GM12878 (cell line): ENCODE results near the gene ATXN1. TPM values are rescaled to one million over a fixed set of nuclear protein-coding genes. Genes with fewer than 3 reads are reported as not detected.
"Not testable (repeated sequence)": the region's sequence is repeated elsewhere in the genome, so short reads cannot be mapped to it uniquely, and the experiment has no call there.

Experiments
- ATAC-seq: fragments of 200-7000 bp; cut with Tn5 transposase; 3 replicates; pipeline ENCODE4 v1.9.1; 2020; ENCODE audit warnings: mild to moderate bottlenecking, moderate library complexity
- BruUV-seq: library from RNA; stranded (reverse); fragments of 400-500 nt; replicated peaks from 2 replicates; lab custom pipeline; 2021; lab: Mats Ljungman, UMichigan
- CTCF ChIA-PET: fragments of 300-600 bp; sonication (Branson Sonifier 250); formaldehyde crosslinking; extraction: SDS; loops from one replicate; lab custom pipeline; 2021; ENCODE audit warnings: inconsistent platforms; lab: Yijun Ruan, JAX
- POLR2A ChIA-PET: fragments of 350-600 bp; formaldehyde crosslinking; extraction: SDS; loops from one replicate; lab custom pipeline; 2021; ENCODE audit warnings: inconsistent platforms; lab: Charles Lee
- RAD21 ChIA-PET: fragments of 300-600 bp; sonication (Branson Sonifier 250); formaldehyde crosslinking; loops from one replicate; lab custom pipeline; 2023; ENCODE audit warnings: antibody characterized with exemption; ENCODE audit not compliant: unreplicated experiment; lab: Charles Lee
- SMC1A ChIA-PET: fragments of 300-600 bp; sonication (Branson Sonifier 250); formaldehyde crosslinking; loops from one replicate; lab custom pipeline; 2023; ENCODE audit not compliant: unreplicated experiment, uncharacterized antibody; lab: Charles Lee
- DNase-seq: peaks from one replicate; pipeline ENCODE4 v3.0.0-alpha.2; 2011; ENCODE audit warnings: low read depth, low spot score
- FAIRE-seq: peaks from 3 replicates; lab custom pipeline; 2011; peaks lifted over from hg19 to GRCh38; lab: Jason Lieb, UNC
- H2AFZ ChIP-seq: 2 replicates; pipeline ENCODE4 v1.6.0; 2011; ENCODE audit warnings: low read depth, low read length, control low read depth; ENCODE audit not compliant: control insufficient read depth
- H3K27ac ChIP-seq: 2 replicates; pipeline ENCODE4 v1.5.1; 2011; ENCODE audit warnings: control low read depth; ENCODE audit not compliant: control insufficient read depth, insufficient read depth
- H3K27me3 ChIP-seq, 2 experiments: replicated peaks in 1 of 2; 2 replicates each; pipeline versions ENCODE4 v1.6.0 to v1.6.1; 2011; ENCODE audit warnings: low read length in 1 of 2; ENCODE audit not compliant: control insufficient read depth in 2 of 2, insufficient read depth in 2 of 2
- H3K36me3 ChIP-seq, 2 experiments: 2 replicates each; pipeline ENCODE4 v1.5.1; 2011; ENCODE audit warnings: low read length in 1 of 2; ENCODE audit not compliant: control insufficient read depth in 2 of 2, insufficient read depth in 2 of 2
- H3K4me1 ChIP-seq: 2 replicates; pipeline ENCODE4 v1.6.1; 2011; ENCODE audit warnings: mild to moderate bottlenecking, low read length, moderate library complexity, mixed read lengths; ENCODE audit not compliant: control insufficient read depth, insufficient read depth
- H3K4me2 ChIP-seq: 2 replicates; pipeline ENCODE4 v1.6.0; 2011; ENCODE audit warnings: control low read depth; ENCODE audit not compliant: control insufficient read depth, insufficient read depth
- H3K4me3 ChIP-seq: fragments of 200-600 bp; sonication (generic); 2 replicates; pipeline ENCODE4 v1.5.1; 2016
- H3K79me2 ChIP-seq: 2 replicates; pipeline ENCODE4 v1.6.0; 2011; ENCODE audit warnings: low read length; ENCODE audit not compliant: control insufficient read depth, insufficient read depth
- H3K9ac ChIP-seq: 2 replicates; pipeline ENCODE4 v1.8.0; 2011; ENCODE audit warnings: low read length, control low read depth, mixed read lengths; ENCODE audit not compliant: control insufficient read depth, insufficient read depth
- H3K9me3 ChIP-seq: replicated peaks from 3 replicates; pipeline ENCODE4 v1.5.1; 2011; ENCODE audit warnings: mild to moderate bottlenecking, low read length; ENCODE audit not compliant: control insufficient read depth, insufficient read depth
- H4K20me1 ChIP-seq: 2 replicates; pipeline ENCODE4 v1.6.0; 2011; ENCODE audit not compliant: control insufficient read depth, insufficient read depth
- EED ChIP-seq: sonication (generic); IDR thresholded peaks from 2 replicates; pipeline ENCODE4 v1.6.1; 2016; ENCODE audit warnings: antibody characterized with exemption, low read depth
- IRF4 ChIP-seq: IDR thresholded peaks from 2 replicates; pipeline ENCODE4 v1.6.1; 2011; ENCODE audit warnings: low read depth, low read length
- JUNB ChIP-seq: IDR thresholded peaks from 2 replicates; pipeline ENCODE4 v1.6.1; 2016; ENCODE audit warnings: antibody characterized with exemption, mild to moderate bottlenecking
- NFIC ChIP-seq: IDR thresholded peaks from 2 replicates; pipeline ENCODE4 v1.6.1; 2012; ENCODE audit warnings: low read depth, mild to moderate bottlenecking, inconsistent platforms, low read length, moderate library complexity
- NKRF ChIP-seq: fragments of 450-650 bp; conservative IDR thresholded peaks from 2 replicates; pipeline ENCODE4 v1.6.1; 2017; ENCODE audit warnings: mild to moderate bottlenecking, moderate library complexity
- RAD21 ChIP-seq: IDR thresholded peaks from 2 replicates; pipeline ENCODE4 v1.6.1; 2011; ENCODE audit warnings: mild to moderate bottlenecking, low read depth, low read length, moderate library complexity; ENCODE audit not compliant: insufficient read depth
- WGBS: methylation state at CpG from one replicate; pipeline ENCODE4 v1.1.6; 2016; ENCODE audit warnings: low lambda C conversion rate; ENCODE audit not compliant: insufficient replicate concordance, insufficient coverage; ENCODE audit errors: missing lambda C conversion rate; 5-methylcytosine and 5-hydroxymethylcytosine counted together
- in situ Hi-C: fragments of 300-500 bp; cut with MboI; formaldehyde crosslinking; loops from 9 replicates; pipeline ENCODE4 v1.14.3; 2018; ENCODE audit warnings: mixed read lengths
- intact Hi-C: fragments of 100-400 bp; cut with micrococcal nuclease; formaldehyde crosslinking; loops from one replicate; pipeline ENCODE4 v1.14.2; 2022; ENCODE audit not compliant: unreplicated experiment
- polyA plus RNA-seq, 11 experiments: library from polyadenylated mRNA; depleted of rRNA in 4 of 11; unstranded in 6 of 11; stranded (reverse) in 5 of 11; fragments of >200 nt; fragmentation: Nextera tagmentation in 4 of 11; fragmentation: Illumina TruSeq in 1 of 11; extraction: Ambion mirVana in 4 of 11; extraction: Trizol in 1 of 11; gene quantifications; 1 replicate in 1 of 11; 2 replicates in 10 of 11; pipeline versions ENCODE4 v1.2.1 to v1.2.3, GENCODE V29; 2011 to 2016; ENCODE audit warnings: inconsistent platforms in 2 of 11, missing spikeins in 2 of 11, low read depth in 1 of 11
- total RNA-seq, 4 experiments: library from RNA; depleted of rRNA in 3 of 4; stranded (reverse); fragments of >200 nt in 3 of 4; fragmentation: Illumina TruSeq in 1 of 4; extraction: Trizol in 1 of 4; gene quantifications; 2 replicates each; pipeline versions ENCODE4 v1.2.1 to v1.2.3, GENCODE V29; 2013 to 2021

The ATXN1 gene
- total and polyA plus RNA-seq, 10 of the 15 experiments (the other 5 are each of a cell fraction or from before 2014, with no cell fraction given), result 12.2 to 51.2 (median 20.5) TPM

GRCh38 chr6:16704401-16705045 lies 56.7 kb downstream of the ATXN1 start:
- no peak overlapping the region for H2AFZ ChIP-seq
- CTCF ChIA-PET, result no interaction called here
- in situ Hi-C loops, result no loop called here
- TF ChIP-seq EED (peak; percentile 63), NKRF (no peak), RAD21 (0 out of 2 replicates have a peak, but pooled peaks have one; percentile 12), IRF4 (peak; percentile 75; the same call in 1 of the 2 replicates), NFIC (peak; percentile 38; the same call in 1 of the 2 replicates), JUNB (peak; percentile 72; the same call in 1 of the 2 replicates)
- WGBS, result 47% methylated on average over 10 of the region's 10 CpGs
- SMC1A ChIA-PET, result interaction anchor here (0.7 to 1.0 kb wide), 3 partner anchors 23 to 194 kb away, joined by 3 to 4 read pairs (median 3); no protein-coding TSS in a partner anchor
- BruUV-seq, result no TSS peak
- no peaks in the 10 kb centered on the region for H4K20me1 ChIP-seq
- no peak overlapping the region for H3K27ac ChIP-seq
- ATAC-seq (peak; percentile 60), DNase-seq (no peak), FAIRE-seq (no peak)
- 0 out of 2 replicates have a peak overlapping the region, but pooled peaks have one; percentile 47 for H3K4me2 ChIP-seq
- no peaks in the 10 kb centered on the region; the same call in none of the 2 replicates for H3K79me2 ChIP-seq
- H3K9me3 ChIP-seq, result no peaks in the 10 kb centered on the region; the same call in 2 of the 3 replicates
- no peak overlapping the region for H3K4me3 ChIP-seq
- intact Hi-C loops, result no loop called here
- no peak overlapping the region for H3K9ac ChIP-seq
- H3K27me3 ChIP-seq, result no peaks in the 10 kb centered on the region
- RAD21 ChIA-PET, result no interaction called here
- H3K4me1 ChIP-seq, result peaks cover 18% of the 10 kb centered on the region
- POLR2A ChIA-PET, result no interaction called here
- no peaks in the 10 kb centered on the region for H3K36me3 ChIP-seq

- CTCF ChIA-PET, H3K9ac ChIP-seq, H3K36me3 ChIP-seq, H2AFZ ChIP-seq, intact Hi-C loops, H3K4me3 ChIP-seq, POLR2A ChIA-PET, ATAC-seq, BruUV-seq, H3K4me2 ChIP-seq, H4K20me1 ChIP-seq, H3K27me3 ChIP-seq, FAIRE-seq, H3K79me2 ChIP-seq, in situ Hi-C loops, H3K27ac ChIP-seq, SMC1A ChIA-PET, RAD21 ChIA-PET, DNase-seq, H3K9me3 ChIP-seq: not testable (repeated sequence)
- WGBS, result 83% methylated on average over 6 of the region's 6 CpGs
- peaks cover 18% of the 10 kb centered on the region for H3K4me1 ChIP-seq
These were observed 58.5 kb downstream of the ATXN1 start for GRCh38 chr6:16702627-16703378.
